ENCODE data around the gene RSBN1. TPM values are rescaled to one million over a fixed set of nuclear protein-coding genes. Genes with fewer than 3 reads are reported as not detected.
"Not testable (repeated sequence)": the region's sequence is repeated elsewhere in the genome, so short reads cannot be mapped to it uniquely, and the experiment has no call there.

RSBN1 gene
- total and polyA plus RNA-seq, 2 donors (not counting 1 experiment from before 2014, with no cell fraction given), result 9.4 to 10.2 TPM

GRCh38 chr1:113721010-113721409 is 91.3 kb downstream of the RSBN1 start:
- no peak overlapping the region for H3K4me2 ChIP-seq (ENCODE audit: extremely low read depth, insufficient read depth, low read length)
- no peak overlapping the region for H3K27ac ChIP-seq (ENCODE audit: insufficient read depth, low read length)
- H3K9me3 ChIP-seq (ENCODE audit: control insufficient read depth, insufficient read depth, low read depth, low read length), result no peaks in the 10 kb centered on the region
- TF ChIP-seq CTCF (conservative IDR thresholded peaks at IDR 0.05 in 1 of 2, IDR thresholded peaks at IDR 0.05 in 1 of 2; ENCODE audit: low read depth in 1 of 2, low read length in 2 of 2) (no peak), EZH2 (IDR thresholded peaks at IDR 0.05; ENCODE audit: low read length, missing control alignments) (no peak)
- no peaks in the 10 kb centered on the region for H3K4me1 ChIP-seq (ENCODE audit: control insufficient read depth, extremely low read depth, insufficient read depth, low read length)
- H3K9ac ChIP-seq (ENCODE audit: insufficient read depth, low read length), result no peak overlapping the region
- no peak overlapping the region for H3K4me3 ChIP-seq (replicated peaks in 1 of 4; ENCODE audit: control extremely low read depth in 1 of 4, insufficient read depth in 1 of 4, low read depth in 3 of 4, low read length in 4 of 4)
- H4K20me1 ChIP-seq (ENCODE audit: control insufficient read depth, extremely low read depth, insufficient read depth, low read length), result no peaks in the 10 kb centered on the region
- H2AFZ ChIP-seq (ENCODE audit: low read length), result no peak overlapping the region
- DNase-seq (ENCODE audit: low read depth in 2 of 2), result no peak
- H3K27me3 ChIP-seq (ENCODE audit: control insufficient read depth, insufficient read depth, low read length), result no peaks in the 10 kb centered on the region
- H3K36me3 ChIP-seq (ENCODE audit: control insufficient read depth, insufficient read depth, low read length), result peaks cover 2% of the 10 kb centered on the region
- H3K79me2 ChIP-seq (ENCODE audit: control insufficient read depth, insufficient read depth, low read length), result no peaks in the 10 kb centered on the region

- not testable (repeated sequence) for H3K4me1 ChIP-seq (ENCODE audit: control insufficient read depth, extremely low read depth, insufficient read depth, low read length); H4K20me1 ChIP-seq (ENCODE audit: control insufficient read depth, extremely low read depth, insufficient read depth, low read length); H3K9ac ChIP-seq (ENCODE audit: insufficient read depth, low read length); H3K9me3 ChIP-seq (ENCODE audit: control insufficient read depth, insufficient read depth, low read depth, low read length); H3K4me3 ChIP-seq (replicated peaks in 1 of 4; ENCODE audit: control extremely low read depth in 1 of 4, insufficient read depth in 1 of 4, low read depth in 3 of 4, low read length in 4 of 4); H3K79me2 ChIP-seq (ENCODE audit: control insufficient read depth, insufficient read depth, low read length); H3K36me3 ChIP-seq (ENCODE audit: control insufficient read depth, insufficient read depth, low read length); DNase-seq (ENCODE audit: low read depth in 2 of 2); H3K27ac ChIP-seq (ENCODE audit: insufficient read depth, low read length); H2AFZ ChIP-seq (ENCODE audit: low read length); H3K4me2 ChIP-seq (ENCODE audit: extremely low read depth, insufficient read depth, low read length); H3K27me3 ChIP-seq (ENCODE audit: control insufficient read depth, insufficient read depth, low read length)
Observed at GRCh38 chr1:113718621-113719020, 93.7 kb downstream of the RSBN1 start.

GRCh38 chr1:113717506-113717905 is 94.8 kb downstream of the RSBN1 start:
- H3K27me3 ChIP-seq (ENCODE audit: control insufficient read depth, insufficient read depth, low read length); H3K36me3 ChIP-seq (ENCODE audit: control insufficient read depth, insufficient read depth, low read length); H3K4me3 ChIP-seq (replicated peaks in 1 of 4; ENCODE audit: control extremely low read depth in 1 of 4, insufficient read depth in 1 of 4, low read depth in 3 of 4, low read length in 4 of 4); DNase-seq (ENCODE audit: low read depth in 2 of 2); H3K79me2 ChIP-seq (ENCODE audit: control insufficient read depth, insufficient read depth, low read length); H2AFZ ChIP-seq (ENCODE audit: low read length); H3K9me3 ChIP-seq (ENCODE audit: control insufficient read depth, insufficient read depth, low read depth, low read length); H3K4me1 ChIP-seq (ENCODE audit: control insufficient read depth, extremely low read depth, insufficient read depth, low read length); H3K27ac ChIP-seq (ENCODE audit: insufficient read depth, low read length); H3K9ac ChIP-seq (ENCODE audit: insufficient read depth, low read length); H4K20me1 ChIP-seq (ENCODE audit: control insufficient read depth, extremely low read depth, insufficient read depth, low read length); H3K4me2 ChIP-seq (ENCODE audit: extremely low read depth, insufficient read depth, low read length): not testable (repeated sequence)

- H3K4me3 ChIP-seq (replicated peaks in 1 of 4; ENCODE audit: control extremely low read depth in 1 of 4, insufficient read depth in 1 of 4, low read depth in 3 of 4, low read length in 4 of 4), result no peak overlapping the region
- H3K9ac ChIP-seq (ENCODE audit: insufficient read depth, low read length), result no peak overlapping the region
- no peak overlapping the region for H3K4me2 ChIP-seq (ENCODE audit: extremely low read depth, insufficient read depth, low read length)
- H2AFZ ChIP-seq (ENCODE audit: low read length), result no peak overlapping the region
- peaks cover 2% of the 10 kb centered on the region for H3K36me3 ChIP-seq (ENCODE audit: control insufficient read depth, insufficient read depth, low read length)
- no peak overlapping the region for H3K27ac ChIP-seq (ENCODE audit: insufficient read depth, low read length)
- TF ChIP-seq CTCF (conservative IDR thresholded peaks at IDR 0.05 in 1 of 2, IDR thresholded peaks at IDR 0.05 in 1 of 2; ENCODE audit: low read depth in 1 of 2, low read length in 2 of 2) (no peak), EZH2 (IDR thresholded peaks at IDR 0.05; ENCODE audit: low read length, missing control alignments) (no peak)
- no peaks in the 10 kb centered on the region for H3K79me2 ChIP-seq (ENCODE audit: control insufficient read depth, insufficient read depth, low read length)
- no peaks in the 10 kb centered on the region for H3K9me3 ChIP-seq (ENCODE audit: control insufficient read depth, insufficient read depth, low read depth, low read length)
- H3K4me1 ChIP-seq (ENCODE audit: control insufficient read depth, extremely low read depth, insufficient read depth, low read length), result no peaks in the 10 kb centered on the region
- DNase-seq (ENCODE audit: low read depth in 2 of 2), result no peak
- H3K27me3 ChIP-seq (ENCODE audit: control insufficient read depth, insufficient read depth, low read length), result no peaks in the 10 kb centered on the region
- no peaks in the 10 kb centered on the region for H4K20me1 ChIP-seq (ENCODE audit: control insufficient read depth, extremely low read depth, insufficient read depth, low read length)
Observed at GRCh38 chr1:113714606-113715269, 97.5 kb downstream of the RSBN1 start.

Measured in fibroblast of lung (primary cell).